Endothelial cell of umbilical vein (primary cell): ENCODE measurements around the gene TMEM178B.

Experiments used
- EZH2 ChIP-seq: IDR thresholded peaks from 2 replicates; pipeline ENCODE4 v1.6.1; 2012; ENCODE audit warnings: borderline replicate concordance, low read depth, mild to moderate bottlenecking, moderate library complexity, low read length, inconsistent platforms; ENCODE audit not compliant: severe bottlenecking
- FOS ChIP-seq: IDR thresholded peaks from 2 replicates; pipeline ENCODE4 v1.6.1; 2011; ENCODE audit warnings: mild to moderate bottlenecking, low read length, moderate library complexity, borderline replicate concordance; ENCODE audit not compliant: insufficient read depth
- GATA2 ChIP-seq: IDR thresholded peaks from 2 replicates; pipeline ENCODE4 v1.7.0; 2011; ENCODE audit warnings: low read depth, mild to moderate bottlenecking, moderate library complexity, mixed read lengths, low read length; ENCODE audit not compliant: insufficient read length, insufficient read depth
- MYC ChIP-seq: IDR thresholded peaks from one replicate; pipeline ENCODE4 v1.6.1; 2011; ENCODE audit warnings: mild to moderate bottlenecking, low read depth, low read length
- POLR2A ChIP-seq: IDR thresholded peaks from 2 replicates; pipeline ENCODE4 v1.6.1; 2012; ENCODE audit warnings: low read depth, mild to moderate bottlenecking, control low read depth, low read length
- TF ChIP-seq, protein P1 (sequence below), 2 donors: IDR thresholded peaks; 1 replicate in 1 of 2; 2 replicates in 1 of 2; pipeline ENCODE4 v1.5.1; 2011; ENCODE audit warnings: low read length in 2 of 2, mild to moderate bottlenecking in 2 of 2, moderate library complexity in 2 of 2, control low read depth in 1 of 2, inconsistent platforms in 1 of 2, low read depth in 1 of 2; ENCODE audit not compliant: insufficient read depth in 1 of 2; ENCODE audit errors: extremely low read depth in 1 of 2

DNA sequence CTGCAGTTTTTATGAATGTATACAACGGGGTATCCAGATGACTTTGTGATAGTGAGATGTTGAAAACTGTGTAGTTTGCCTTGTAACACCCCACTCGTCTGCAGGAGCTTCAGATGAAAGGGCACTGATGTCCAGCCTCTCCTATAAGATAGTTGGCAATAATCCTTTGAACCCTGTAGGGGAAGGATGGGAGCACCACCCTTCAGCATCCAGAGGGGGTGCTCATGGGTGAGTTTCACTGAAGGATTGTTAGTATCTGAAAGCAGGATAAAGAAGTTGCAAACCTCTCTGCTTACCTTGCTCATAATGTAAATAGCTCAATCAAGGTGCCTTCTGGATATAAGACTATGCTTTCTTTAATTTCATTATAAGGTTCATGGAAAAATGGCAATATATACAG lies 201.5 kb downstream of the TMEM178B start:
- TF ChIP-seq, protein P1, sequence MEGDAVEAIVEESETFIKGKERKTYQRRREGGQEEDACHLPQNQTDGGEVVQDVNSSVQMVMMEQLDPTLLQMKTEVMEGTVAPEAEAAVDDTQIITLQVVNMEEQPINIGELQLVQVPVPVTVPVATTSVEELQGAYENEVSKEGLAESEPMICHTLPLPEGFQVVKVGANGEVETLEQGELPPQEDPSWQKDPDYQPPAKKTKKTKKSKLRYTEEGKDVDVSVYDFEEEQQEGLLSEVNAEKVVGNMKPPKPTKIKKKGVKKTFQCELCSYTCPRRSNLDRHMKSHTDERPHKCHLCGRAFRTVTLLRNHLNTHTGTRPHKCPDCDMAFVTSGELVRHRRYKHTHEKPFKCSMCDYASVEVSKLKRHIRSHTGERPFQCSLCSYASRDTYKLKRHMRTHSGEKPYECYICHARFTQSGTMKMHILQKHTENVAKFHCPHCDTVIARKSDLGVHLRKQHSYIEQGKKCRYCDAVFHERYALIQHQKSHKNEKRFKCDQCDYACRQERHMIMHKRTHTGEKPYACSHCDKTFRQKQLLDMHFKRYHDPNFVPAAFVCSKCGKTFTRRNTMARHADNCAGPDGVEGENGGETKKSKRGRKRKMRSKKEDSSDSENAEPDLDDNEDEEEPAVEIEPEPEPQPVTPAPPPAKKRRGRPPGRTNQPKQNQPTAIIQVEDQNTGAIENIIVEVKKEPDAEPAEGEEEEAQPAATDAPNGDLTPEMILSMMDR (IDR thresholded peaks at IDR 0.05; ENCODE audit: extremely low read depth in 1 of 2, insufficient read depth in 1 of 2, low read depth in 1 of 2, low read length in 2 of 2): no peak
- TF ChIP-seq GATA2 (no peak), MYC (no peak), POLR2A (no peak), EZH2 (no peak), FOS (no peak)
